ENCODE data around the gene ERC1.

The ERC1 gene

GRCh38 chr12:1544996-1545700 is 554.1 kb downstream of the ERC1 start:
- no peak for DNase-seq

All from C1 segment of cervical spinal cord (tissue), 14 donors.